GM12874 (cell line): ENCODE data around the gene MESP2.

Source experiments
- TF ChIP-seq, protein P1 (sequence below): IDR thresholded peaks from 2 replicates; pipeline ENCODE4 v1.5.1; 2011; ENCODE audit warnings: low read depth, mild to moderate bottlenecking, control low read depth, low read length, moderate library complexity; ENCODE audit not compliant: insufficient read depth

Gene MESP2

DNA sequence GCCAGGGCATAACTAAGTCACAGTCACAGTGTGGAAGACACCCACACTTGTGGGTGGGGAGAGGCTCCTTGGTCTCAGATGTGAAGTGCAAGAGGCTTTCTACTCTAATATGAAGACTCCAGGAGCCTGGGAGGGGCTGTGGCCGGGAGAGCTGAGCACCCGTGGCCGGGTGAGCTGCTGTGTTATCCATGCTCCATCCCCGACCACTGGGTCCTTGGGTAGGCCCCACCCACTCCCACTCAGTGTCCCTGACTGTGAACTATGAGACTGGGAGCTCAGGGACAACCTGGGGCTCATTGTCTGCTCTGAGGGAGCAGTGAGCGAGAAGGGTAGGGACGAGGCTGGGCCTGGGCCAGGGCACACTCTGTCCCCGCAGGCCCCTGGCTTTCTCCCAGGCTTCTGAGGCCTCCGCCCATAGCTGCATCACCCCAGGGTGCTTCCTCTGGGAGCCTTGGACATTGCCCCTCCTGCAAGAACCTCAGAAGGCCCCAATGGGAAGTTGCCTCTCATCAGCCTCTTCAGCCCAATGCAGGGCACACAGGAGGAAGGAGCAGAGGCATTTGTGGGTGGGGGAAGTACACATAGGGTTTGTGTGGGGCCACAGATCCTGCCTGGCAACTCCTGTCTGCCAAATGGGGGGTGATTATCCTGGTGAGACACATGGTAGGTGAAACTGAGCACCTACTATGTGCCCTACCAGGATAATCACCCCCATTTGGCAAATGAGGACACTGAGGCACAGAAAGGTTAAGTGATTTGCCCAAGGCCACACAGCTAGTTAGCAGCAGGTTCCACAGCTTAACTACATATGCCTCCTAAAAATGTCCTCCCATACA is 36.1 kb downstream of the MESP2 start:
- TF ChIP-seq, protein P1, sequence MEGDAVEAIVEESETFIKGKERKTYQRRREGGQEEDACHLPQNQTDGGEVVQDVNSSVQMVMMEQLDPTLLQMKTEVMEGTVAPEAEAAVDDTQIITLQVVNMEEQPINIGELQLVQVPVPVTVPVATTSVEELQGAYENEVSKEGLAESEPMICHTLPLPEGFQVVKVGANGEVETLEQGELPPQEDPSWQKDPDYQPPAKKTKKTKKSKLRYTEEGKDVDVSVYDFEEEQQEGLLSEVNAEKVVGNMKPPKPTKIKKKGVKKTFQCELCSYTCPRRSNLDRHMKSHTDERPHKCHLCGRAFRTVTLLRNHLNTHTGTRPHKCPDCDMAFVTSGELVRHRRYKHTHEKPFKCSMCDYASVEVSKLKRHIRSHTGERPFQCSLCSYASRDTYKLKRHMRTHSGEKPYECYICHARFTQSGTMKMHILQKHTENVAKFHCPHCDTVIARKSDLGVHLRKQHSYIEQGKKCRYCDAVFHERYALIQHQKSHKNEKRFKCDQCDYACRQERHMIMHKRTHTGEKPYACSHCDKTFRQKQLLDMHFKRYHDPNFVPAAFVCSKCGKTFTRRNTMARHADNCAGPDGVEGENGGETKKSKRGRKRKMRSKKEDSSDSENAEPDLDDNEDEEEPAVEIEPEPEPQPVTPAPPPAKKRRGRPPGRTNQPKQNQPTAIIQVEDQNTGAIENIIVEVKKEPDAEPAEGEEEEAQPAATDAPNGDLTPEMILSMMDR: no peak

DNA sequence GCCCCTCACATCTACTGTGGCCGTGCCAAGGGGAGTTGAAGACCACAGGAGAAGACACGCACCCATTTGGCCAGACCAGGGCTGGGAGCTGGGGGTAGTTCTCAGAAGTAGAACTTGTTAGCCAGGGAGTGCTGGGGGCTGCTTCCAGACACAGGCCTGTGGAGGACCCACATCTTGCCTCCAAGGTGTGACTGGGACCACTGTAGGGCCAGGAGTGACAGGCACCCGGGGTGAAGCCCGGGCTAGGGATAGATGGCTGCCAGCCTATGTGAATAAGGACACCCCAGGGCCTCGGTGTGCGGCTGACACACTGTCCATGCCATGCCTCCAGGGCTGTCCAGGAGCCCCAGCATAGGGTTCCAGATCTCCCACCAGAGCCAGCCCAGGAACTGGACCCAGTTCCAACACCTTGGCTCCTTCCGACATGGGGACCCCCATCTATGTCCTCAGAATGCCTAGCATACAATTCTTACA is 36.8 kb downstream of the MESP2 start:
- TF ChIP-seq, protein P1: no peak

DNA sequence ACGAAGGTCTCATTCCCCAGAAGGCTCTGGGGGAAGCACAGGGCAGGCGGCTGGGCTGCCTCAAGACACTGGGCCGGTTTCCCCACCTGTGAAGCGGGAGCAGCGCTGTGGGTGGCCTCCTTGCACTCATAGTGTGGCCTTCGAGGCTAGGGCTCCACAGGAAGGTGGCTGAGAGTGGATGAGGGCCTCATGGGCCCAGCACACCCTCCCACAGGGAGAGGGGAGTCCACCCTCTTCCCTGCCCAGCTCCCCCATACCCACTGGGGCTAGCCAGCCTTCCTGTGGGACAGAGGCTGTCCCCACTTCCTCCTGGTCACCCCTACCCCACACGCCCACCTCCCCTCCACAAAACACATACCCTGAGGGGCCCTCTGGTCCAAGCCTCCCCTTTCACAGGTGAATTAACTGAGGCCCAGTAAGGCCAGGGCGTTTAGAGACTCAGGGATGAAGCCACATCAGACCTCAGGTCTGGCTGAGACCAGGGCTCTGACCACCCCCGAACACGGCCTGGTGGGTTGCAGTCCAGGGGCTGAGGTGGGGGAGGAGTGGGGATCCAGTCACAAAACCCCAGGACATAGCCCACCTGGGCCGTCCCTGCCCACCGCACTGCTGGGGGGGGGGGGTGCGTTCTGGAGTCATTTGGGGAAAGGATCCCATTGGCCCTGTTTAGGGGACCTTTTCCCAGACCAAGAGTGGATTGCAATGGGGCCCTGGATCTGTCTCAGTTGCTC is 37.4 kb downstream of the MESP2 start:
- TF ChIP-seq, protein P1: no peak

DNA sequence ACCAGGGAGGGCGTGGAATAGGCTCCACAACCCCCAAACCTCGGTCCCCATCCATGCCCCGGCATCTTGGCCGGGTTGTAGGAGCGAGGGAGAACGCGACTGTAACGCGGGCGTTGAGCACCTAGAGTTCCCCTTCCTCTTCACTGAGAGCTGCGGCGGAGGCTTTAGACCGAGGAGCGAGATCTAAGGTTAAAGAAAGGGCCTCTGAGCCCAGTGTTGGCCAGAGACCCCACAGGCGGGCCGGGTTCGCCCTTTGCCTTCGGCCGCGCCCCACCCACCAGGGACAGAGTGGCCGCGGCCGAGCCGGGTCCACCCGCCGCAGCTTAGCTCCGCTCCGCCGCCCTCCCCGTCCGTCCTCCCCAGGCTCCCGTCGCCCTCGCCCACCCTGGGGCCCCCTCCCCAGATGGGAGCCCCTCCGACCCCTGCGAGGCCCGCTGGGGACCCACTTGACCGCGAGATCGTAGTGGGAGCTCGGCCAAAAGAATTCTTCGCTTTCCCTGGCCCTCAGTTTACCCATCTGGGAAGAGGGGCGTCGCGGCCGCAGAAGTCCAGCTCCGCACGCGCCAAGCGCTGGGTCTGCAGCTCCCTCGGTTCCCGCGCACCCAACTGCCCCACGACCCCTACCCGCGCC is 38.1 kb downstream of the MESP2 start:
- TF ChIP-seq, protein P1: no peak

DNA sequence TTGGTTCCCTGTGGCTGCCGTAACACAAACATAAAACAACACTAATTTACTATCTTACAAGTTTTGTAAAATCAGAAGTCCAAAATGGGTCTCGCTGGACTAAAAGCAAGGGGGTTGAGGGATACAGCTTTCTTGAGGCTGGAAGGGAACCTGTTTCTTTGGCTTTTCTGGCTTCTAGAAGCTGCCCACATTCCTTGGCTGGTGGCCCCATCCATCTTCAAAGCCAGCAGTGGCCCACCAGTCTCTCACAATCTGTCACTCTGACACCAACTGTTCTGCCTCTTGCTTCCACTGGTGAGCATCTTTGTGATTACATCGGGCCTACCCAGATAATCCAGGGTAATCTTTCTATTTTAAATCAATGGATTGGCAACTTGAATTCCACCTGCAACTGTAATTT is 39.6 kb downstream of the MESP2 start:
- TF ChIP-seq, protein P1: no peak

DNA sequence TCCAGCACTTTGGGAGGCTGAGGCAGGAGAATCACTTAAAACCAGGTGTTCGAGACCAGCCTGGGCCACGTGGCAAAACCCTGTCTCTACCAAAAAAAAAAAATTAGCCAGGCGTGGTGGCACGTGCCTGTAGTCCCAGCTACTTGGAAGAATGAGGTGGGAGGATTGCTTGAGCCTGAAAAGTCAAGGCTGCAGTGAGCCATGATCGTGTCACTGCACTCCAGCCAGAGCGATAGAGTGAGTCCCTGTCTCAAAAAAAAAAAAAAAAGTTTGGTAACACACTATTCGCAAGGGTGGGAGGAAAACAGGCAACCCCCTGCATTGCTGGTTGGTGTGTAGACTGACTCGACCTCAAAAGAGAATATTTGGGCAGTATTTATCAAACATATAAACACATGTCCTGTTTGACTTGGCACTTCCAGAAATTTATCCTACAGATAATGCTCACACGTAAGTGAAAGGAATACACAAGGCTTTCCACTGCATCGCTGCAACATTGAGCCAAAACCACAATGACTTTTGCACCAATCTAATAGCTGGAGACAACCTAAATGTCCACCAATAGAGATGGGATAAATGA is 41.7 kb downstream of the MESP2 start:
- TF ChIP-seq, protein P1: no peak

DNA sequence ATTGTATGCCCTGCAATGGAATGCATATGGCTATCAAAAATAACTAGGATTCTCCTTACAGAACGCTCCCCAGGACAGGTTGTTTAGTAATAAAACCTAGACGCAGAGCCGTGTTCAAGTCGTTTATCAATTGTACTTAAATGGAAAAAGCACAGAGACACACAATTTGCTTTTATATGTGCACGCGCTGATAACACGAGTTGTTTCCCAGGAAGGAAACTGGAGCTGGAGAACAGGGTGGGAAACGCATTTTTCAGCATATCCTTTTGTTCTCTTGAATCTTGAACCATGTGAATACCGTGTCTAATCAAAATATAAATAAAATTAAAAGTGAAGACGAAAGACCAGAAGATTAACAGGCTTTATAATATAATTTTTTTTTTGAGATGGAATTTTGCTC is 42.2 kb downstream of the MESP2 start:
- TF ChIP-seq, protein P1: no peak
